NK-92 (cell line): ENCODE results near the gene ARHGEF2.

ENCODE experiments used
- DNase-seq: peaks from one replicate; lab custom pipeline; 2025; ENCODE audit not compliant: unreplicated experiment; lab: John Stamatoyannopoulos, UW

The ARHGEF2 gene

DNA sequence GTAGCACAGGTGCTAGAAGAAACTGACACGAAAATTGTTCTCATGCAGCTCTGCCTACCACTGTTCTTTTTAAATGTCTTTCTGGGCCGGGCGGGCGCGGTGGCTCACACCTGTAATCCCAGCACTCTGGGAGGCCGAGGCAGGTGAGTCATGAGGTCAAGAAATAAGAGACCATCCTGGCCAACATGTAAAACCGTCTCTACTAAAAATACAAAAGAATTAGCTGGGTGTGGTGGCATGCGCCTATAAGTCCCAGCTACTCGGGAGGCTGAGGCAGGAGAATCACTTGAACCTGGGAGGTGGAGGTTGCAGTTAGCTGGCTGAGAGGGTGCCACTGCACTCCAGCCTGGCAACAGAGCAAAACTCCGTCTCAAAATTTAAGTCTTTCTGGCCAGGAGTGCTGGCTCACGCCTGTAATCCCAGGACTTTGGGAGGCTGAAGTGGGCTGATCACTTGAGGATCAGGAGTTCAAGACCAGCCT is 66.3 kb downstream of the ARHGEF2 start:
- DNase-seq, result no peak

DNA sequence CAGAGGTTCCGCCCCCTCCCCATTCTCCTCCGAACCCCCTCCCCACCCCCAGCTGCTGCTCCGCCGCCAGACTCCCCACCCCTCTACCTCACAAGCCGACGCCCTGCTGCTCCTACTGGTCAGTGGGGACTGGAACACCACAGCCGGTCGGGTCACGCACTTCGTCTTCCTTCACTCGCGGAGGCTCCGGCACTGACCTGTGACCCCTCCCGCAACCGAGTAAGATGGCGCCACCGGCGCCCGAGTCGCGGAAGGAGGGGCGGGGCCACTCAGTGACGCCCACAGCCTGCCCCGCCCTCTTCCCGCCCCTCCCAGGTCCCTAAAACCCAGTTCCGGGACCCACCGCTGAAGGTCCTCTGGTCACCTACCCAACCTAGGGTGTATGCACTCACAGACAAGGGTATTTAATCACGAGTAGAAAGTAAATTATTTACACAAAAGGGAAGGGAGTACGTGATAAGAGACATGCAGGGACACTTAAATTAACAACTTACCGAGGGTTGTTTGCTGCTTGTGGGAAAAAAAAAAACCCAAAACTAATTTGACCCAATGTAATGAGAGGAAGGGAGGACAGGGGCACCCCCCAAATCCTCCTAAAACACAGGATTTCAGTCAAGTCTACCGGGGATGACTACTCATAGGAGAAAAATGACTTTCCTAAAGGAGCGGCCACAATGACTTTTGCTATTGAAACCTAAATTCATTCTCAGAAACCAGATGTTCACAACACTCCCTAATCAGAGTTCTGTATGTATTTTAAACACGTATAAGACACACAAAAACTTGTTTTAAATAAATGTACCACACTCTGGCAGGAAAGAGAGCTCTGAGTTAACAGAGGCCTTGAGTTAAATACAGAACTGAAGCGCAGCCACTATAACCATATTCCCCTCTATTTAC is 66.9 kb downstream of the ARHGEF2 start, which contains the start of gene RIT1:
RIT1 (minus strand) TSS at position 194 of the 900 bp plus-strand sequence. CDS start 588 bp downstream, outside the sequence.
- DNase-seq, result no peak

DNA sequence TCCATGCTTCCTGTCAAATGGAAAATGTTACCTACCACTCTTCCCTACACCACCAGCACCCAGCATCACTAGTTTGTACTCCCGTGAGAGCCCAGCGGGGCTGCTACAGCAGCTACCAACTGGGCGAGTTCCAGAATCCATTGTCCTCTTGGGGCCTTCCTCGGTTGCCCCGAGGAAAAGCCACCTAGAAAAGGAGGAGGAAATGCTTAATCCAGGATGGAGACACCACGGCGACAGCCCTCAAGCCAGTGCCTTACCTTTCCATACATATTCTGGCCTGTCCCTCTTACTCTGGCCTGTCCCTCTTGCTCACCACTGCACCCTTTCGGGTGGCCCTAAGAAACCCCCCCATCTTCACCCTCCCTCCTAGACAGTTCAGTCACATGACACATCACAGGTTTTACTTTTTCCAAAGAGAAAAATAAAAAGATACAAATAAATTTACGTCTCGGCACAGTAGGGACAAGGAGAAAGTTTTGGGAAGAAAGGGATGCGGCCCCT is 67.7 kb downstream of the ARHGEF2 start:
- no peak for DNase-seq

DNA sequence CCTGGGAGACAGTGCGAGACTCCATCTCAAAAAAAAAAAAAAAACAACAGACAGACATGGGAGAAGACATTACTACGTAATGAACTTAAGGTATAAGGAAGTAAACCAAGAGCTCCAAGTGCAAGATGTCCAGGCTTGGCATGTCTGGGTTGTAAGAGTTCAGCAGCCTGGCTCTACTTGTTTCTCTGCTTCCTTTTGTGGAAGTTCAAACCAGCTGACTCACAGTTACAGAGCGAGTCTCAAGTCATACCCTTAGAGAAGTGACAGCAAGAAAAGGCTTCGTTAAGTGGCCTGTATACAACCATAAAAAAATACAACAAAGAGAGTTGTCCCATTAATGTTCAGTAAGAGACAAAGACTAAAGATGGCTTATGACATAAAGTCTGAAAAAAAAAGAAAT is 68.5 kb downstream of the ARHGEF2 start:
- DNase-seq, result no peak

DNA sequence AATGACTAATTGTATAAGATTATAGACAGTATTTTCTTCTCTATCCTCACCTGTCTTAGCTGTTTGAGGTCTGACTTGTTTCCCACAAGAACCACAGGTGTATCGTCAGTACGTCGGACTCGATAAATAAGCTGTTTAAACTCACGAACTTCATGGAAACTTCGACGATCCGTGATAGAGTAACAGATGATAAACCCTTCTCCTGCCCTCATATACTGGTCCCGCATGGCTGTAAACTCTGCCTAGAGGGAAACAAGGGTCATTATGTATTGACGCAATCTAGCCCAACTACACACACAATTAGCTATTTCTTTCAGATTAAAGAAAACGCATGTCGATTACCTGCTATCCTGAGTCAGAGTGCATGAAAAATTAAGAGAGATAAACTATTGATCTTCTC is 74.1 kb downstream of the ARHGEF2 start:
- no peak for DNase-seq

DNA sequence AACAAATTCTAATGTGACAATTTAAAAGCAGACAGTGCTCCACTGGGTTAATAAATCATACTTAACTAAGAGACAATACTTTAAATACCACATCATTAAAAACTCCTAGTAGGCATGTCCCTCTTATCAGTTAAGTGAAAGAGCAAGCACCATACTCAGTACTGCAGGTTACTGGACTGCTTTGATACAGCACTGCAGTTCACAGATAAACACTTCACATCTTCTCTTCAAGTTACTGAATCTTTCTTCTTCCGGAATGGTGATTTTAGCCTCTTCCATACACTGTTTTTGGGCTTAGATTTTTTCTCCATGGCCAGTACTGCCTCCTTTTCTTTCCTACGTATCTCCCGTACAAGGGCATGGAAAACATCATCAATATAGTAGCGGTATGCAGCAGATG is 78.2 kb downstream of the ARHGEF2 start:
- DNase-seq, result no peak

DNA sequence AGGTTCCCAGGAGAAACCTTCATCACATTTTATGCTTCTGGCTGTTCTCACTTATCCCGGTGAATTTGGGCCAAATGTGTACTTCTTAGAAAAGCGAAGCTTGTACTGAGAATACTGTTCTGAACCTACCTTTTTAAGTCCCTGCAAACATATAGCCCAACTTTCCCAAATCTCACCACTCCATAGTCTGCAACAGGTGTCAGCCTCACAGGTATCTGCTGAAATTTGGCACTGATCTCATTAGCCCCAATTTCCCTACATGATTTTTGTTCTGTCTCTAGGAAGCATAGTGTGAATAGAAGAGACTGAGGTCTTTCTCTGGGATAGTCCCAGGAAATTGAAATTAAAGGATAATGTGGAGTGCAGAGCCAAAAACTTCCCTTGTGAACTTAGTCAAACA is 78.7 kb downstream of the ARHGEF2 start:
- DNase-seq, result no peak

DNA sequence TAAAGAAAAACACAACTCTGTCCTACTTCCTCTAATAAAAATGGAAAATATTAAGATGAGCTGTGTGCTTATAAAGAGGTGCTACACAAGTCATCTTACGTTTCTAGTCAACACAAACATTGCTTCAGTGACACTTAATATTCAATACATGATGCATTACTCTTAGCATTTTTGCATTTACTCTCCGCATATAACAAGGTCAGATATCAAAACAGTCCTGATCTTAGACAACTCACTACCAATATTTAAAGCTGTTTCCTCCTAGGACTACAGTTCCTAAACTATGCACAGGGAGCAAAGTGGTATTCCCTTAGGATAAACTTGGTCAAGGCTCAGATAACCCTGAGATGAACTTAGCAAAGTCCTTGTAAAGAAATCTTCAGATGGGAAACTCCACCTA is 79.5 kb downstream of the ARHGEF2 start:
- DNase-seq, result no peak

DNA sequence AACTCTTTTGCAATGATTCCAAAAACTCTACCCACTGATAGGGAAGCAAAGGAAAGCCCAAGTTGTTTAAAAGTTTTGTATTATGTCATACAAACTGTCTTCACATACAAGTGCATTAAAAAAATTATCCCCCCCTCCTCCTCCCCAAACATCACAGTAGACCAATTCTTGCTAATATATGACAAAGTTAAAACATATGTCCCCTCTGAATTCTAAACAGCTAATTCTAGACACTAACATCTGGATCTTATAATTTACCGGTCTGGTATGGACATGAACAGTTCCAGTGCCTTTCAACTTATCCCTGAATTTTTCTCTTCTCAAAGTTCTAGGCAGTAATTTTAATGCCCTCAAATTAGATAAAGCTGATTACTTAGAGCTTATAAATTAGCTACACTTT is 80.6 kb downstream of the ARHGEF2 start:
- no peak for DNase-seq
